HepG2 (cell line): ENCODE measurements around the gene HOXC9. TPM values are rescaled to one million over a fixed set of nuclear protein-coding genes. Genes with fewer than 3 reads are reported as not detected.
A peak's percentile ranks its signal among the peaks of the same experiment; 100 is the strongest.

ENCODE experiments used
- CTCF ChIP-seq: sonication (generic); formaldehyde crosslinking; IDR thresholded peaks from 2 replicates; pipeline ENCODE4 v1.5.0; 2020; ENCODE audit warnings: mild to moderate bottlenecking, missing genetic modification reagents, moderate library complexity
- MLXIP ChIP-seq: sonication (generic); formaldehyde crosslinking; IDR thresholded peaks from 2 replicates; pipeline ENCODE4 v1.9.0; 2021; ENCODE audit warnings: missing genetic modification reagents, borderline replicate concordance
- PBX2 ChIP-seq: IDR thresholded peaks from 2 replicates; pipeline ENCODE4 v1.6.1; 2016; ENCODE audit warnings: control low read depth
- SP4 ChIP-seq: sonication (generic); formaldehyde crosslinking; IDR thresholded peaks from 2 replicates; pipeline ENCODE4 v1.8.1; 2023; ENCODE audit warnings: mild to moderate bottlenecking, missing genetic modification reagents
- SUZ12 ChIP-seq: fragments of 150-350 bp; IDR thresholded peaks from 2 replicates; pipeline ENCODE4 v1.6.1; 2014; ENCODE audit warnings: low read depth, low read length
- TCF7 ChIP-seq: sonication (generic); IDR thresholded peaks from 2 replicates; pipeline ENCODE4 v1.6.1; 2016; ENCODE audit warnings: antibody characterized with exemption, low read depth
- USF2 ChIP-seq, 2 experiments: sonication (generic) in 1 of 2; formaldehyde crosslinking in 1 of 2; IDR thresholded peaks; 2 replicates each; pipeline versions ENCODE4 v1.5.1 to v1.6.1; 2011 to 2020; ENCODE audit warnings: borderline replicate concordance in 1 of 2, low read depth in 1 of 2, low read length in 1 of 2, mild to moderate bottlenecking in 1 of 2, missing genetic modification reagents in 1 of 2, moderate library complexity in 1 of 2
- YY1 ChIP-seq: IDR thresholded peaks from 2 replicates; pipeline ENCODE4 v1.6.1; 2011; ENCODE audit warnings: low read length, low read depth, moderate library complexity, mild to moderate bottlenecking; ENCODE audit not compliant: insufficient read depth, insufficient replicate concordance
- ZNF280D ChIP-seq: sonication (generic); formaldehyde crosslinking; IDR thresholded peaks from 2 replicates; pipeline ENCODE4 v1.5.1; 2020; ENCODE audit warnings: mild to moderate bottlenecking, missing genetic modification reagents
- ZNF430 ChIP-seq: sonication (generic); formaldehyde crosslinking; IDR thresholded peaks from 2 replicates; pipeline ENCODE4 v1.9.0; 2021; ENCODE audit warnings: mild to moderate bottlenecking, missing genetic modification reagents
- polyA plus RNA-seq, 8 experiments: library from polyadenylated mRNA; depleted of rRNA in 3 of 8; stranded (reverse) in 7 of 8; unstranded in 1 of 8; fragments of >200 nt; fragmentation: Illumina TruSeq in 4 of 8; extraction: Trizol in 4 of 8; gene quantifications; 2 replicates each; pipeline versions ENCODE4 v1.2.1 to v1.2.3, GENCODE V29; 2011 to 2016; ENCODE audit warnings: low read depth in 4 of 8, missing spikeins in 1 of 8, mixed read lengths in 1 of 8; ENCODE audit not compliant: insufficient read depth in 1 of 8
- total RNA-seq, 5 experiments: library from RNA; depleted of rRNA; stranded (reverse); fragments of >200 nt; fragmentation: Illumina TruSeq; extraction: Trizol; gene quantifications; 2 replicates each; pipeline ENCODE4 v1.2.3, GENCODE V29; 2016; ENCODE audit warnings: low read depth in 1 of 5

HOXC9 gene
- total and polyA plus RNA-seq, 2 of the 13 experiments (the other 11 are each of a cell fraction or from before 2014, with no cell fraction given), result 0.11 to 1.1 TPM

GRCh38 chr12:54032627-54033100 lies 32.7 kb downstream of the HOXC9 start, which contains the start of gene HOXC5 (continued):
- TF ChIP-seq PBX2, result no peak
- no peak for TF ChIP-seq MLXIP (CRISPR knock-in tag)
- no peak for TF ChIP-seq ZNF280D (CRISPR knock-in tag)
- no peak for TF ChIP-seq TCF7
- peak; percentile 42; the same call in 1 of the 2 replicates for TF ChIP-seq USF2 (IDR thresholded peaks at IDR 0.05; ENCODE audit: low read depth, low read length)
- TF ChIP-seq USF2 (CRISPR knock-in tag; IDR thresholded peaks at IDR 0.05; ENCODE audit: borderline replicate concordance), result peak; percentile 52; the same call in 1 of the 2 replicates
- peak; percentile 81 for TF ChIP-seq CTCF (CRISPR knock-in tag)
- TF ChIP-seq YY1, result peak; percentile 38
- TF ChIP-seq SP4, result no peak
- TF ChIP-seq SUZ12, result 0 out of 2 replicates have a peak, but pooled peaks have one; percentile 12
- no peak for TF ChIP-seq ZNF430 (CRISPR knock-in tag)
